ENCODE data around the gene ZNF594.
"Not testable (repeated sequence)": the region's sequence is repeated elsewhere in the genome, so short reads cannot be mapped to it uniquely, and the experiment has no call there.

Gene ZNF594

GRCh38 chr17:5191541-5192417, at the start of gene ZNF594:
Gene ZNF594, minus strand, starts transcription at chr17:5191868. Its CDS starts 7,612 bp downstream, at chr17:5184256.
- TF ChIP-seq CTCF (IDR thresholded peaks at IDR 0.05; ENCODE audit: insufficient read depth, missing control alignments), result peak; percentile 50
- DNase-seq (ENCODE audit: insufficient read length, low spot score) (peak; percentile 87), FAIRE-seq (no peak)

GRCh38 chr17:5239769-5240168, 48.1 kb upstream of the ZNF594 start:
- DNase-seq (ENCODE audit: insufficient read length, low spot score); FAIRE-seq: not testable (repeated sequence)

- no peak for DNase-seq (ENCODE audit: insufficient read length, low spot score)
- FAIRE-seq, result no peak
- TF ChIP-seq CTCF (IDR thresholded peaks at IDR 0.05; ENCODE audit: insufficient read depth, missing control alignments), result no peak
These were observed 46.7 kb upstream of the ZNF594 start for GRCh38 chr17:5238333-5238732.

- TF ChIP-seq CTCF (IDR thresholded peaks at IDR 0.05; ENCODE audit: insufficient read depth, missing control alignments), result peak; percentile 28
- DNase-seq (ENCODE audit: insufficient read length, low spot score), result peak; percentile 39
- FAIRE-seq, result no peak
These were observed 45.9 kb upstream of the ZNF594 start for GRCh38 chr17:5237541-5238016.

- DNase-seq (ENCODE audit: insufficient read length, low spot score), result no peak
- no peak for TF ChIP-seq CTCF (IDR thresholded peaks at IDR 0.05; ENCODE audit: insufficient read depth, missing control alignments)
- no peak for FAIRE-seq
These were observed 45.4 kb upstream of the ZNF594 start for GRCh38 chr17:5236938-5237540.

GRCh38 chr17:5234645-5235576, 43.2 kb upstream of the ZNF594 start, which contains the start of gene SCIMP:
Gene SCIMP, minus strand, starts transcription at chr17:5234860. Its CDS starts 105 bp downstream, at chr17:5234755.
- FAIRE-seq (no peak), DNase-seq (ENCODE audit: insufficient read length, low spot score) (no peak)
- TF ChIP-seq CTCF (IDR thresholded peaks at IDR 0.05; ENCODE audit: insufficient read depth, missing control alignments), result no peak

- not testable (repeated sequence) for FAIRE-seq; DNase-seq (ENCODE audit: insufficient read length, low spot score)
These were observed 41.8 kb upstream of the ZNF594 start for GRCh38 chr17:5233492-5233891.
